Measurements from ENCODE around the gene KRT6A.
"Not testable (repeated sequence)": the region's sequence is repeated elsewhere in the genome, so short reads cannot be mapped to it uniquely, and the experiment has no call there.

Gene KRT6A

DNA sequence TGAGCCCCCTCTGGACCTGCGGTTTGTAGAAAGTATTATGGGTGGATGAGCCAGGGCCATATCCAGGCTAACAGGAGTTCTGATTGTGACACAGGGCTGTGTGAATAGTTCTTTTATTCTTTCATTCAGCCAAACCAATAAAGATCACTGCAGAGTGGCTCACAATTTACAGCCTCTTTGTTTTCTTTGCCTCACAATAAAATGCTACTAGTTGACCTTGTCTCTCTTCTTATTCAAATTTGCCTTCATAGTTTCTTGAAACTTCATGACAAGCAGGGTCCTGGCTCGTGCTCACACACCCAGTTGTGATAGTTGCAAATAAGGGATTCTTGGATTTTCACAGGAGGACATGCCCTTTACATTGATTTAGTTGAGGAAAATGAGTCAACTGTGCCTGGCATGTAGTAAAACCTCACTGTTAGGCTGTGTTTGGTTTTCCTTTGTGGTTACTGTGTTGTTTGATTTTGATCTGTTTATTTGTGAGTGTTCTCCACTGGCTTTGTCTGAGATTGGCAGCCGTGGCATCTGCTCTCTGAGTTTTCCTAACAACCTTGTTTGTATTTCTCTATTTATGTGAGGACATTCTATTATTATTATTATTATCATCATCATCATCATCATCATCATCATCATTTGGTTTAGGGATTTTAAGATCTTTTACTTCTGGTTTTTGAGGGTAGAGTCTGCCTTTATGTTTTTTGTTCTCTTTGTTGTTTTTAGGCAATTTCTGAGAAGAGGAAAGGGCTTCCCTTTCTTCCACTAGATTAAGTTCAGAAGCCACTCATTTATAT lies 38.5 kb downstream of the KRT6A start:
- DNase-seq = no peak

- DNase-seq = no peak
Observed at GRCh38 chr12:52452101-52452500, 41.0 kb downstream of the KRT6A start, which contains the start of gene KRT6B. KRT6B (minus strand) TSS chr12:52452146; CDS start chr12:52452078, 68 bp downstream.

DNA sequence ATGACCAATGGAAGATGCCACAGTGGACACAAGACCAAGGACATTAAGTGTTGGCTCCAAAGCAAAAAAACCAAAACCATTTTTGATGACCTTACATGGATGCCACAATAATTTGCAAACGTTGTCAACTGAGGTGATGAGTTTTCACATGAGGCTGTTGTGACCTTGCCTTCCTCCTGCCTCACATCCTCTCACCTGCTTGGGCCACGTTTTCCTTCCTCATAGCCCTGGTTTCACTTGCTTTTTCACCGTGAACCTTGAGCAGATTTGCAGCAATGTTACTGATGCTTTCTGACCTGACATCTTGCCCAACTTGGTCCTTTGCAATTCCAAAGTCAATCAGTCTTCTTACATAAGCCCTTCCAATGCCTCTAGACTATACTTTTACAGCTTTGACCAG lies 44.8 kb downstream of the KRT6A start:
- DNase-seq = no peak

- DNase-seq = not testable (repeated sequence)
Observed at GRCh38 chr12:52447196-52447595, 45.9 kb downstream of the KRT6A start.

- no peak for DNase-seq
Observed at GRCh38 chr12:52446367-52447045, 46.6 kb downstream of the KRT6A start.

DNA sequence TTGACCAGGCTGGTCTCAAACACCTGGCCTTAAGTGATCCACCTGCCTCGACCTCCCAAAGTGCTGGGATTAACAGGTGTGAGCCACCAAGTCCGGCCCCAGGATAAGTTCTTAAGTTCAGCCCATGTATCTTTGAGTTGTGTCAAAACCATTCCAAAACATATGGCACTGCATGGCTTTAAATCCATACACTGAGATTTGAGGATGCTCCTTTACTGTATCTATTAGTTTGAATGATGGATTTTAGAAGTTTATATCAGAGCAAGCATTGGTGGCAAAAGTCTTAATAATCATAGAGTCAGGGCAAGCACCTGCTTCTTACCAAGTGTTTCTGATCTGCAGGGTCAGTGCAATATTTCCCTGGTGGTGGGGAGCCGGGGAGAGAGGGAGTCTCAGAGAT lies 47.2 kb downstream of the KRT6A start:
- DNase-seq = no peak

DNA sequence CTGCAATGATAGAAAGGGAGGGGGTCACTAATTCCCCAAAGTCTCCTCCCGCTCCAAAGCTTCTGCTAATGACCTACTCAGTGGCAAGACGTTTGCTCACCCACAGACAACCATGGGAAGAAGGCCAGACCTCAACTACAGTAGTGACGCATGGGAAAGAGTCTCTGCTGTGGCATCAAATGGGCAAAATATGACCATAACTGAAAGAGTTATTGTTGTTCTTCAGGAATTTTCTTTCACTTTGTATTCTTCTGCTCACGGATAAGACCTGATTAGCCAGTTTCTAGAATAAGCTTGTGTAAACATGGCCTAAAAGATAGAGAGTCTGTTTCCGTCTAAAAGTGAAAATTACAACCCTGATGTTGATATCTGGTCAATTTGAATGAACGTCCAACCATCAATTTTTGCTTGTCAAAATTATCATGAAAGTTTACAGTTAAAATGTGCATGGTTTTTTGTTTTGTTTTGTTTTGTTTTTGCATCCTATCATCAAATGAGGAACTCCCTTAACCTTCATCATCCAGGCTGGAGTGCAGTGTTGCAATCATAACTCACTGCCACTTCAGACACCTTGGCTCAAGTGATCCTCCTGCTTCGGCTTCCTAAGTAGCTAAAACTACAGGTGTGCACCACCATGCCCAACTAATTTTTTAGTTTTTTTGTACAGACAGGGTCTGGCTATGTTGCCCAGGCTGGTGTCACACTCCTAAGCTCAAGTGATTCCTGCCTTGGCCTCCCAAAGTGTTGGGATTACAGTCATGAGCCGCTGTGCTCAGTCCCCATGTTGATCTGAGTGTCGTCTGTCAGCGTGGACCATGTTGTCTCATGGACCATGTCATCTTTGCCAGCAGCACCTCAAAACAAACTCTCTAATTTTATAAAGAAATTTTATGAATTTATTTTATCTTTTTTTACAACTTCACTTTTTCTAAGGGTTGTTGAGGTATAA lies 48.1 kb downstream of the KRT6A start:
- DNase-seq = no peak

DNA sequence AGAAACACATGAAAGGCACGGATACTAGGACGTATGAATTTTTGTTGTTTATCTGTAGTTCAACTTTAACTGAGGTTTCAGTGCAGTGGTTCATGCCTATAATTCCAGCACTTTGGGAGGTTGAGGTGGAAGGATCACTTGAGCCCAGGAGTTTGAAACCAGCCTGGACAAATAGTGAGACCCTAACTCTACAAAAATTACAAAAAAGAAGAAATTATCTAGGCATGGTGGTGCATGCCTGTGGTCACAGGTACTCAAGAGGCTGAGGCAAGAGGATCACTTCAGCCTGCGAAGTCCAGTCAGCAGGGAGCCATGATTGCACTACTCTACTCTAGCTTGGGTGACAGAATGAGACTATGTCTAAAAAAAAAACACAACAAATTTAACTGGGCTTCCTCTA lies 49.1 kb downstream of the KRT6A start:
- no peak for DNase-seq

GRCh38 chr12:52442600-52443061 lies 50.4 kb downstream of the KRT6A start:
- no peak for DNase-seq

GRCh38 chr12:52441320-52441911 lies 51.6 kb downstream of the KRT6A start:
- DNase-seq = no peak

DNA sequence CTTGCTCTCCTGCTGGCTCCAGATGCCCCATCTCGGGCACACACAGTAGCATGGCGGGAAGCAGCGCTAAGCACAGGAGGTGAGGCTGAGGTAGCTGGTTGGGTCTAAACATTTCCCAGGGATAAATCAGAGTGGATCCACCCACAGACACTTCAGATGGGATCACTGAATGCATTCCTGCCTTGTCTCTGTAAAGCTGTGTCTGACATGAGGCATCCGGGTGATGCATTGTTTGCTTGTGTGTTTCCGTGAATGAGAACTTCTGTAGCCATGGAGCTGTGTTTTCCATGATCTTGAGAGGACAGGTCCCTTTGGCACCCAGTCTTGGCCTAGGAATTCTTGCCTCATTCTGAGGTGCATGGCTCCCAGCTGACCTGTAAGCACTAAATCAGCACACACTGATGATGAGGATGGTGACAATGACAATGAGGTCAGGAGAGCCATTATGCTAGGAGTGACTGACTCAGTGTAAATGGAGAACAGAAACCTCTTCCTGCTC lies 52.2 kb downstream of the KRT6A start:
- DNase-seq = no peak

- no peak for DNase-seq
Observed at GRCh38 chr12:52439845-52440244, 53.2 kb downstream of the KRT6A start.

DNA sequence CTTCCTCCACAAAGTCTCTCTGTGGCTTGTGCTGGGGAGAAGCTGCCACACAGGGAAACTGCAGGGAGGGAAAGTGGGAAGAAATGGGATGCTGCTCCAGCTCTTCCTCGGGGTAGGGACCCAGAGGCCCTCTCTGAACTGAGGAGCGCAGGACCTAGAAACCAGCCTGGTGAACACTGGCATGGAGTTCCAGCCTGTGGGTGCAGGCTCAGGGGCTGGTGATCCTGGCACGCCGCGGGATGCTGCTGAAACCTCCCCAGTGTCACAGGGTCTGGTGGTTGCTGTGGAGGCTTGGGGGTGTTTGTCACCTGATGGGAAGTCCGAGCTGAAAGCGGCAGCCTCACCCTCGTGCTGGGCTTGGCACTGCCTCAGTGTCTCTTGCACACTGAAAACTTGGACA lies 53.6 kb downstream of the KRT6A start:
- DNase-seq = no peak

DNA sequence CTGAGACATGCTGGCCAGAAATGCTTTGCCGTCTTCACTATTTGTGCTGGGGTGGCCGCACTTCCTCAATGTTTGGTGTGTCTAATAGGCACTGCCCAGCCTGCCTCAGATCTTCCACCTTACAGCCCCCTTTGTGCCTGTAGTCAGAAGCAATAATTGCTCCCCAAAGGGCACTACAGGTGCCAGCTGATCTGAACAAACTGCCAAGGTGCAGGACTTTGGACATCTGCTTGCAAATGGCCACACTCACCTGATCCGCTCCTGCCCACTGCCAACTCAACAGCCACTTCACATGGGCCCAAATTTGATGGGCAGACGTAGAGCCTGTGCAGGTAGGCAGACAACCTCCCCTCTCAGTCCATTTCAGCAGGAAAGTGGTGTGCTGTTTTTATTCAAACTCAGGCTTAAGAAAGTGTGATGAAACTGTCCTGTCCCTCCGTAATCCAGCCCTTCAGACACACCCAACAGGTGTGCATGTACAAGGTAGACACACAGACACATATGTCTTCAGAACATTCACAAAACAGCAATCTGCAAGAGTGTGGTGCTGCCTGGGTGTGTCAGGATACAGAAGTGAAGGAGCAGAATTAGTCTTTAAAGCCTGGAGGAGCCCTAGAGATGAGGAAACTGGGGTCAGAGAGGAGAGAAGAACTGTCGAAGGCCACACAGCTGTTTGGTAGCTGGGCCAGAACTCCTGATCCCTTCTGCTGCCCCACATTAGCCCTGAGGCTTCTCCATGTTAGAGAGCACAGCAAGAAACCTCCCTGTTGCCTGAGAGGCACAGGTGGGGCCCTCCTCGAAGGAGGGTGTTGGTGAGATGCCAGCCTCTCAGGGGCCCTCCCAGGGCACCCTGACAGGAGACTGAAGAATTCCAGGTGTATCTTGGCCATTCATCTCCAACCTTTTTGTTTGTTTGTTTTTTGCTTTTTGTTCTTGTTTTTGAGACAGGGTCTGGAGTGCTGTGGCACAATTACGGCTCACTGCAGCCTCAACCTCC lies 54.5 kb downstream of the KRT6A start:
- no peak for DNase-seq

DNA sequence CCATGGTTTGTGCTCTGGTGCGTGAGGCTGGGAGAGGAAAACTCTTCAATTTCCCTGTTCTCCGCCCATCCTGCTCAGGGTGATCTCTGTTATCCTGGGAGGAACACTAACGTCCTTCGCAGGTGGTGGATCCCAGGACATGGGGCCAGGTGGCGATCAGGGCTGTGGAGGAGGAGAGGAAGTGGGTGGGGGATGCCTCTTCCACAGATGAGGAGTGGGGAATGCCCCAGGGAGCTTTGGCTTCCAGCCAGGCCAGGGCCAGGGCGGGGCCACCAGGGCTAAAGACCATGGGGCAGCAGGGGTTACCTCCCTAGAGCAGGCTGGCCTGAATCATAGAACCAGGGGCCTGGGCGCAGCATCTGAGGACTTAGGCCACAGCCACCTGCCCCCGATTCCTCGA lies 55.5 kb downstream of the KRT6A start:
- DNase-seq = no peak

All from KG1 (cell line).